Upper lobe of left lung (tissue), 4 donors: ENCODE results near the gene CFAP74.

Source experiments
- CTCF ChIP-seq, 6 experiments: fragments of 450-650 bp in 4 of 6; fragments of 200-600 bp in 2 of 6; sonication (generic) in 2 of 6; IDR thresholded peaks; one replicate each; pipeline ENCODE4 v1.5.1; 2016 to 2019; ENCODE audit warnings: antibody characterized with exemption in 6 of 6
- EP300 ChIP-seq, 4 donors: sonication (generic); formaldehyde crosslinking; IDR thresholded peaks; one replicate each; pipeline ENCODE4 v1.5.1; 2017; ENCODE audit warnings: antibody characterized with exemption in 4 of 4, control low read depth in 2 of 4
- POLR2A ChIP-seq, 4 donors: fragments of 450-650 bp; IDR thresholded peaks; one replicate each; pipeline ENCODE4 v1.5.1; 2016 to 2017; ENCODE audit warnings: antibody characterized with exemption in 4 of 4, mild to moderate bottlenecking in 2 of 4
- POLR2AphosphoS5 ChIP-seq, 2 donors: sonication (generic); formaldehyde crosslinking; IDR thresholded peaks; one replicate each; pipeline ENCODE4 v1.5.1; 2017; ENCODE audit warnings: antibody characterized with exemption in 2 of 2

- TF ChIP-seq CTCF (IDR thresholded peaks at IDR 0.05) (no peak), POLR2A (IDR thresholded peaks at IDR 0.05) (no peak), POLR2AphosphoS5 (IDR thresholded peaks at IDR 0.05) (no peak), EP300 (IDR thresholded peaks at IDR 0.05) (no peak)
Measured at GRCh38 chr1:2041887-2042286, 38.3 kb upstream of the CFAP74 start.
